A549 (cell line): ENCODE data around the gene USP34.

ENCODE experiments used
- CHD2 ChIP-seq: fragments of 150-350 bp; IDR thresholded peaks from 2 replicates; pipeline ENCODE4 v1.6.1; 2014; ENCODE audit warnings: low read length; ENCODE audit not compliant: partially characterized antibody
- CHD4 ChIP-seq: fragments of 200-600 bp; sonication (generic); IDR thresholded peaks from 2 replicates; pipeline ENCODE4 v1.6.1; 2016; ENCODE audit warnings: antibody characterized with exemption, mild to moderate bottlenecking, borderline replicate concordance
- CTCF ChIP-seq: fragments of >200 bp; sonication (Bioruptor Twin); formaldehyde crosslinking; IDR thresholded peaks from 3 replicates; pipeline ENCODE4 v1.5.1; 2016
- EP300 ChIP-seq, 2 experiments: fragments of >200 bp; sonication (Bioruptor Twin); formaldehyde crosslinking; IDR thresholded peaks; 2 replicates in 1 of 2; 3 replicates in 1 of 2; pipeline ENCODE4 v1.6.1; 2016 to 2017
- KDM1A ChIP-seq: fragments of 200-600 bp; sonication (generic); IDR thresholded peaks from 2 replicates; pipeline ENCODE4 v1.6.1; 2016; ENCODE audit warnings: low read depth, mild to moderate bottlenecking
- RARB ChIP-seq: fragments of 250-450 bp; sonication (Bioruptor Pico); IDR thresholded peaks from 2 replicates; pipeline ENCODE4 v1.8.0; 2021; ENCODE audit warnings: mild to moderate bottlenecking, moderate library complexity
- SMC3 ChIP-seq: fragments of >200 bp; sonication (Bioruptor Twin); formaldehyde crosslinking; IDR thresholded peaks from 3 replicates; pipeline ENCODE4 v1.6.1; 2018; ENCODE audit warnings: inconsistent platforms
- TP53 ChIP-seq: fragments of 250-450 bp; sonication (Bioruptor Pico); IDR thresholded peaks from 2 replicates; pipeline ENCODE4 v1.5.0; 2021; ENCODE audit warnings: mild to moderate bottlenecking, moderate library complexity

- no peak for TF ChIP-seq CTCF
- no peak for TF ChIP-seq RARB (CRISPR knock-in tag)
- no peak for TF ChIP-seq CHD4
- no peak for TF ChIP-seq TP53 (CRISPR knock-in tag)
- no peak for TF ChIP-seq EP300 (IDR thresholded peaks at IDR 0.05)
- no peak for TF ChIP-seq CHD2
- TF ChIP-seq SMC3 = no peak
- TF ChIP-seq KDM1A = no peak
These were observed 309.0 kb downstream of the USP34 start, which contains the start of gene C2orf74 for GRCh38 chr2:61161888-61162287.
